Ectodermal cell (in vitro differentiated cells): ENCODE data around the gene NRL.

Source experiments
- H3K27ac ChIP-seq: 2 replicates; pipeline ENCODE4 v1.7.0; 2013; ENCODE audit warnings: mild to moderate bottlenecking, low read depth, low read length; ENCODE audit not compliant: insufficient read depth, poor library complexity, severe bottlenecking
- H3K27me3 ChIP-seq: 2 replicates; pipeline ENCODE4 v1.7.0; 2013; ENCODE audit warnings: mild to moderate bottlenecking, low read length; ENCODE audit not compliant: insufficient read depth, control insufficient read depth, poor library complexity, severe bottlenecking
- H3K36me3 ChIP-seq: one replicate; pipeline ENCODE4 v1.7.0; 2013; ENCODE audit warnings: low read length; ENCODE audit not compliant: control insufficient read depth, insufficient read depth
- H3K4me1 ChIP-seq: one replicate; pipeline ENCODE4 v1.7.0; 2013; ENCODE audit warnings: low read length; ENCODE audit not compliant: control insufficient read depth, insufficient read depth
- H3K4me3 ChIP-seq: 2 replicates; pipeline ENCODE4 v1.7.0; 2013; ENCODE audit warnings: low read depth, low read length, control low read depth; ENCODE audit not compliant: insufficient read depth
- H3K9me3 ChIP-seq: 2 replicates; pipeline ENCODE4 v1.7.0; 2013; ENCODE audit warnings: mild to moderate bottlenecking, low read length, moderate library complexity; ENCODE audit not compliant: control insufficient read depth
- WGBS, 2 experiments: methylation state at CpG; one replicate each; pipeline ENCODE4 v1.1.7; 2013; ENCODE audit warnings: missing lambda C conversion rate in 2 of 2; 5-methylcytosine and 5-hydroxymethylcytosine counted together

The NRL gene

DNA sequence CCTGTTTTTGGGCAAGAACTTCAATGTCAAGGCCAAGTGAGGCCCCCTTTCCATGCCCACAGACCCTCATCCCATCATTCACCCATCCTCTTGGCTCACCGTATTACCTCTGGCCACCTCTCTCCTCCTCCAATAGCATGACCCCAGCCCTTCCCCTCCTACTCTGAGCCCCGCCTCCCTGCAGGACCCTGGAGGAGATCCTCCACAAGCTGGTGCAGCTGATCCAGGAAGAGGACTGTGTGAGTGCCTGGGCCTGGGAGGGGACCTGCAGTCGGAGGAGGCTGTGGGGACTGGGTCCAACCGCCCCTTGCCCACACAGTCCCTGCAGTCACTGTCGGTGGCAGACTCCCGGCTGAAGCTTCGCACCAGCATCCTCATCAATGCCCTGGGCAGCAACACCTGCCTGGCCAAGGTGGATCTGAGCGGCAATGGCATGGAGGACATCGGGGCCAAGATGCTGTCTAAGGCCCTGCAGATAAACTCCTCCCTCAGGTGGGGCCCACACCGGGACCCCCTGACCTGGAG lies 55.7 kb downstream of the NRL start:
- H3K27ac ChIP-seq, result no peak overlapping the region
- 87 to 89% methylated on average over 10 of the region's 10 CpGs for WGBS, 2 experiments
- H3K36me3 ChIP-seq, result no peaks in the 10 kb centered on the region
- H3K27me3 ChIP-seq, result no peaks in the 10 kb centered on the region
- H3K4me3 ChIP-seq, result no peak overlapping the region
- H3K4me1 ChIP-seq, result peaks cover 5% of the 10 kb centered on the region
- H3K9me3 ChIP-seq, result no peaks in the 10 kb centered on the region

DNA sequence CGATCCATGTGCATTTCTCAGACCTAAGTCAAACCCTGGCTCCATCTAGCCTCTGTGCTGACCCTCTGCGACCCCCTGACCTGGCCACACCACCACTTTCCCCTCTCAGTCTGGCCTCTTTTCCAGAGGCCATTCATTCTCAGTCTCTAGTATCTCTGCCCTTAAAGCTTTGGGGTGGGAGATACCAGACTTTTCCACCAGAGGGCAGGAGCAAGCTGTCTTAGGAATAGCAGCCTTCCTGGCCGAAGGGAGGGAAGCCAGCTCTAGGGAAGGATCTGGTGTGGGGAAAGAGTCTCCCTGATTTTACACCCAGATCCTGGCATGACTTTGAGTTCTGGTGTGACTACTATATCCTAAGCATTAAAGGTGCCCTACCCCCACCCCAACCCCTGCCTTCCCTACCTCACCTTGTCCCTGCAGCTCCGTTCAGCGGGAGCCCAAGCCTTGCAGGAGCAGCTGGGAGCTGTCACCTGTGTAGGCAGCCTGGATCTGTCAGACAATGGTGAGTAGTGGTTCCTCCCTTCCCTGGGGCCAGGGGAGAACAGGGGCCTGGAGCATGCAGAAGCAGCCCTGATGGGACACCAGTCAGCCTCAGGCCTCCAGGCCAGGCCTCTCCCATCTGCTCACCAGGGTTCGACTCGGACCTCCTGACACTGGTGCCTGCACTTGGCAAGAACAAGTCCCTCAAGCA lies 56.3 kb downstream of the NRL start:
- Histone ChIP-seq H3K36me3 (no peaks in the 10 kb centered on the region), H3K27ac (no peak overlapping the region), H3K27me3 (no peaks in the 10 kb centered on the region), H3K9me3 (no peaks in the 10 kb centered on the region), H3K4me3 (no peak overlapping the region), H3K4me1 (peaks cover 5% of the 10 kb centered on the region)
- WGBS, 2 experiments, result 72 to 73% methylated on average over 7 of the region's 7 CpGs

DNA sequence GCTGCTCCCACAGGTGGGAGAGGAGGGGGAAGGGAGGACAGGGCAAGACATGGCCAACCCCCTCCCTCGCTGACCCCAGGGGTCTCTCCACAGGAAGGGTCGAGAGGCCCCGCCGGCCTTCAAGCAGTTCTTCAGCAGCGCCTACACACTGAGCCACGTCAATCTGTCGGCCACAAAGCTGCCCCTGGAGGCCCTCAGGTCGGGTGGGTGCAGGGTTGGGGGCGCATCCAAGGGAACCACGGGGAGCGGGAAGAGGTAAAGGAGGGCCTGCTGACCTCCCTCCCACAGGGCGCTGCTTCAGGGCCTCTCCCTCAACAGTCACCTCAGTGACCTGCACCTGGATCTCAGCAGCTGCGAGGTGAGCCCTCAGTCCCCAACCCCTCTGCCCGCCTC lies 56.9 kb downstream of the NRL start:
- H3K4me1 ChIP-seq, result peaks cover 5% of the 10 kb centered on the region
- no peak overlapping the region for H3K4me3 ChIP-seq
- WGBS, 2 experiments, result 81 to 83% methylated on average over 14 of the region's 14 CpGs
- H3K27ac ChIP-seq, result no peak overlapping the region
- no peaks in the 10 kb centered on the region for H3K9me3 ChIP-seq
- no peaks in the 10 kb centered on the region for H3K27me3 ChIP-seq
- H3K36me3 ChIP-seq, result no peaks in the 10 kb centered on the region

DNA sequence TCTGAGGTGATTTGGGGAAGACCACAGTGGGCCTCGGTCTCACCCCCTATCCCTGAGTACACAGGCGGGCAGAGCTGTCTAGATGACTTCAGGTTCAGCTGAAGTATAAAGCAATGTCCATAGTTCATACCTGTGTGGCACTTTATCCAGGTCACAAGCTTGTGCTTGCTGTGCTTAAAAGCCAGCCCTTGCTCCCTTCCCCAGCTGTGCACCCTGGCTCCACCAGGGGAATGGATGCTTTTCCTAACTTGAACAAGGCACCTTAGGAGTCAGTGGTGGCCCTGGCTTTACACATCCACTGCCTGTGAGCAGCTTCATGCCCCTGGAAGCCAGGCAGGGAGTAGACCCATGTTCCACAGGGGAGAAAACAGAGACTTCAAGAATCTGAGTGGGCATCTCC lies 57.5 kb downstream of the NRL start:
- Histone ChIP-seq H3K4me1 (peaks cover 5% of the 10 kb centered on the region), H3K9me3 (no peaks in the 10 kb centered on the region), H3K36me3 (no peaks in the 10 kb centered on the region), H3K27me3 (no peaks in the 10 kb centered on the region), H3K27ac (no peak overlapping the region), H3K4me3 (no peak overlapping the region)
- WGBS, 2 experiments, result 92% methylated on average over 2 of the region's 2 CpGs

DNA sequence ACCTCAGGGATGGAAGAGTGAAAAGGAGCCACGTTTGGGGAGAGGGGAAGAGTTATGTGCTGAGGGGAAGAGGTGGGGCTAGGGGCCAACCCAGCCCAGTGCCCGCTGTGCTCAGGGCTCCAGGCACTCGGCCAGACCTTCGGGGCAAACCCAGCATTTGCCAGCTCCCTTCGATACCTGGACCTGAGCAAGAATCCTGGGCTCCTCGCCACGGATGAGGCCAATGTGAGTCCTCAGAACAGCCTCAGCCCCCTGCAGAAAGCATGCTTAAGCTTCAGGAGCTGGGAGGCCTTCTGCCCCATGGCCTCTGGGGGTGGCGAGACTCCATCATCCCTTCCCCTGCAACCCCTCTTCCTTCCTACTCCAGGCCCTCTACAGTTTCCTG lies 58.0 kb downstream of the NRL start:
- 82 to 83% methylated on average over 8 of the region's 8 CpGs for WGBS, 2 experiments
- Histone ChIP-seq H3K36me3 (no peaks in the 10 kb centered on the region), H3K4me3 (no peak overlapping the region), H3K4me1 (peaks cover 5% of the 10 kb centered on the region), H3K27me3 (no peaks in the 10 kb centered on the region), H3K27ac (no peak overlapping the region), H3K9me3 (no peaks in the 10 kb centered on the region)

DNA sequence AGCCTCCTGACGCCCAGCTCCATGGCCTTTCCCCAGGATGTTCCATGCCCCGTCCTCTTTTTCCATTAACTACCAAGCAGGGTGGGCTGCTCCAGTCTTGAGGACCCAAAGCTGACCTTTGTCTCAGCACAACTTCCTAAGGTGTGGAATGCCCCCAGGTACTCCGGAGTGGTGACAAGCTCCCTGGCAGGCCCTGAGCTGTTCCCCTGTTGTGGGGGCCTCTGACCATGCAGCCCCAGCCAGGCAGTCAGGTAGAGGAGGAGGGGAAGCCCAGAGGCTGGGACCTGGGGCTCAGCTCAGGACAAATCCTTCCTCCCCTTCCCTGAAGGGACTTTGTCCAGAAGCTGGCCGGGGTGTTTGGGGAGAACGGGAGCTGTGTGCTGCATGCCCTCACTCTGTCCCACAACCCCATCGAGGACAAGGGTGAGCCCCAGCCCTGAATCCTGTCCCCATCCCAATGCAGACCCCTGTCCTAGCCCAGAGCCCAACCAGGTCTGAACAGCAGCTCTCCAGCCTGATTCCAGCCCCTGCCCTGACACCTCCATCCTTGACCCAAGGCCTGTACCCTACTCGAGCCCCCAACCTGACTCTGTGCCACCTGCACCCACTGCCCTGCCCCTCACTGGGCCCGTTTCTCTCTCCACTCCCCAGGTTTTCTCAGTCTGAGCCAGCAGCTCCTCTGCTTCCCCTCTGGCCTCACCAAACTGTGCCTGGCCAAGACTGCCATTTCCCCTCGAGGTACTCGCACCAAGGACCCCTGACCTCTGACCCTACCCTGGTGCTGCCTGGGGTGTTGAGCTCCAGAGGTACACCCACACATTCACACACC lies 58.6 kb downstream of the NRL start:
- Histone ChIP-seq H3K4me3 (no peak overlapping the region), H3K27ac (no peak overlapping the region), H3K36me3 (no peaks in the 10 kb centered on the region), H3K4me1 (peaks cover 9% of the 10 kb centered on the region), H3K27me3 (peaks cover 3% of the 10 kb centered on the region), H3K9me3 (no peaks in the 10 kb centered on the region)
- WGBS, 2 experiments, result 88 to 89% methylated on average over 10 of the region's 10 CpGs

DNA sequence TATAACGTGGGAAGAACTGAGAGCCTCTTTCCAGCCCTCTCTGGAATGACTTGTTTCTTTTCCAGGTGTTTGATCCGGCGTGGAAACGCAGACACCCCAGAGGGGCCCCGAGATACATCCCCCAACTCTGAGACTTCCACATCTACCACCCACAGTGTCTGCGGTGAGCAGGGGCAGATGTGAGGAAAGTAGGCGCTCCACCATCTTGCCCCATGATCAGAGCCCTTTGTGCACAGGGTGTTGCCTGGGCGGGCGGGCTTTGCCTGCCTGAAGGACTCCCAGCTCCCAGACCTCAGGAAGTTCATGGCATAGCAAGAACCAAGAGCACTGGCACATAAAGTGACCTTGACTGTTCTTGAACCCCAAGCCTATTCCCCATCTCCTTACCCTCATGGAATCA lies 60.1 kb downstream of the NRL start:
- Histone ChIP-seq H3K27ac (no peak overlapping the region), H3K27me3 (peaks cover 16% of the 10 kb centered on the region), H3K9me3 (no peaks in the 10 kb centered on the region), H3K4me3 (no peak overlapping the region), H3K4me1 (peaks cover 10% of the 10 kb centered on the region), H3K36me3 (no peaks in the 10 kb centered on the region)
- 82 to 93% methylated on average over 9 of the region's 9 CpGs for WGBS, 2 experiments

DNA sequence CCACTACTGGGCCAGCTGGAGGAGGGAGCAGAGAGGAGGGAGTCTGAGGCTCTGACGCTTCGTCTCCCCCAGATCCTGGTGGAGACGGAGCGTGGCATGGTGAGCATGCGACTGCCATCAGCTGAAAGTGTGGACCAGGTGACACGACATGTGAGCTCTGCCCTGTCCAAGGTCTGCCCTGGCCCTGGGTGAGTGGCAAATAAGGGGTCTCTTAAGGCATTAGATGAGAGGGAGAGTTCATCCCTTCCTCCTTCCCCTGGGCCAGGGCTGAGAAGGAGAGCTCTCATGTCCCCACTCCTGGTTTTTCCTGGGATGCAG lies 60.5 kb downstream of the NRL start:
- Histone ChIP-seq H3K4me1 (peaks cover 10% of the 10 kb centered on the region), H3K36me3 (no peaks in the 10 kb centered on the region), H3K9me3 (no peaks in the 10 kb centered on the region), H3K27me3 (peaks cover 16% of the 10 kb centered on the region), H3K4me3 (no peak overlapping the region), H3K27ac (no peak overlapping the region)
- WGBS, 2 experiments, result 80 to 86% methylated on average over 6 of the region's 6 CpGs

DNA sequence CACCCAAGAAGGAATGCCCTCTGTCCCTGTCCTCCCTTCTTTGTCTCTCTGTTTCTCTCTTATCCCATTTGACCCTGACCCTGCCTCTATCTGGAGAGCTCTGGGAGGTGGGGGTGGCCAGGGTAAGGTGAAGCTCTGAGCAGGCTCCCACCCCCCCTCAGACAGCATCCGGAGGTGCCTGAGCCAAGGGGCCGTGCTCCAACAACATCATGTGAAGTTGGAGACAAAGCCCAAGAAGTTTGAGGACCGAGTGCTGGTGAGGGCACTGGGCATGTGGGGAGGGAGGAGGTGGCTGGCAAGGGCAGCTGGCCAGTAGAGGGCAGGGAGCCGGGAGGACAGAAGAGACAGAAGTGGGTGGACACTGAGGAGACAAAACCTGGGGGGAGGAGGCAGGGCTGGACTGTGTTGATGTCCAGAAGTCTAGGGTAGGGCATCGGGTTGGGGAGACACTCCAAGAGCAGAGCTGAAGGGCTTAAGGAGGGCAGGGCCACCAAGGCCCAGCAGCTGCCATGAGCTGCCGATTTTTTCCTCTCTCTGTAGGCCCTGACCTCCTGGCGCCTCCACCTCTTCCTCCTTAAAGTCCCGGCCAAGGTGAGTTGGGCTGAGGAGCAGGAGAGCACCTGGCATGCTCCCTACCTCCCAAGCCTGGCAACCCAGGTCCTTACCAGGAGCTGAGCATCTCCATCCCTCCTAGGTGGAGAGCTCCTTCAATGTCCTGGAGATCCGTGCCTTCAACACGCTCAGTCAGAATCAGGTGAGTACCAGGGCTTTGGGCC lies 61.0 kb downstream of the NRL start:
- no peak overlapping the region for H3K4me3 ChIP-seq

More for the DNA sequence above, 61.0 kb downstream of the NRL start:
- H3K4me1 ChIP-seq, result peaks cover 7% of the 10 kb centered on the region
- H3K27me3 ChIP-seq, result peaks cover 16% of the 10 kb centered on the region
- 86 to 90% methylated on average over 10 of the region's 10 CpGs for WGBS, 2 experiments
- no peaks in the 10 kb centered on the region for H3K9me3 ChIP-seq
- no peak overlapping the region for H3K27ac ChIP-seq
- no peaks in the 10 kb centered on the region for H3K36me3 ChIP-seq
